Epithelial cell of esophagus (primary cell): ENCODE measurements around the gene ATG2A.

ENCODE experiments used
- DNase-seq: peaks from one replicate; pipeline ENCODE4 v3.0.0; 2010; ENCODE audit warnings: low read depth
- H3K4me3 ChIP-seq: 2 replicates; pipeline ENCODE4 v1.5.1; 2011; ENCODE audit warnings: mild to moderate bottlenecking, low read length, control low read depth
- TF ChIP-seq, protein P1 (sequence below): IDR thresholded peaks from 2 replicates; pipeline ENCODE4 v1.5.1; 2011; ENCODE audit warnings: low read depth, mild to moderate bottlenecking, low read length, control low read depth, inconsistent platforms; ENCODE audit not compliant: insufficient read depth; ENCODE audit errors: missing control alignments

Gene ATG2A

DNA sequence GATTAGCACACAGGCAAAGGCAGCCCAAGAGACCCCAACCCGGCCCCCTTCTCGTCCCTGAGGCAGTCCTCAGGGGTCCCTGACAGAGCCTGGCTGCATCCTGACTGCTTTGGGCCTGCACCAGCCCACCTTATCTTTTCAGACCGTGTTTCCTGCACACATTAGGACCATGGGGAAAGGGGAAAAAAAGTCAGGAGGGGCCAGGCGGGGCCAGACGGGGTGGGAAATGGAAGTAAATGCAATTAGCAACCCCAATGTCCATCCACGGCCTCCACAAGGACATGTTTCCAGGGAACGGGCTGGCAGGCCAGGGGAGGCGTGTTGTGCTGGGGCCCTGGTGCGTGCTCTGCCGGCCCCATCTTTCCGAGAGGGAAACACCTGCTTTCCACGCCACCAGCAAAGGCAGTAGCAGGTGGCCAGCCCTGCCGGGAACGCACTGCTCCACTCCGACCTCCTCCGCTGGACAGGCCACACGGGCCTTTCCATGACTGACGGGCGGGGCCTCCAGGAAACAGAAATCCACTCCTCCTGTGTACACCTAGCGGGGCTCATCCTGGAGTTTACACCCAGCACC lies 46.0 kb downstream of the ATG2A start:
- no peak overlapping the region for H3K4me3 ChIP-seq
- DNase-seq, result no peak
- TF ChIP-seq, protein P1, sequence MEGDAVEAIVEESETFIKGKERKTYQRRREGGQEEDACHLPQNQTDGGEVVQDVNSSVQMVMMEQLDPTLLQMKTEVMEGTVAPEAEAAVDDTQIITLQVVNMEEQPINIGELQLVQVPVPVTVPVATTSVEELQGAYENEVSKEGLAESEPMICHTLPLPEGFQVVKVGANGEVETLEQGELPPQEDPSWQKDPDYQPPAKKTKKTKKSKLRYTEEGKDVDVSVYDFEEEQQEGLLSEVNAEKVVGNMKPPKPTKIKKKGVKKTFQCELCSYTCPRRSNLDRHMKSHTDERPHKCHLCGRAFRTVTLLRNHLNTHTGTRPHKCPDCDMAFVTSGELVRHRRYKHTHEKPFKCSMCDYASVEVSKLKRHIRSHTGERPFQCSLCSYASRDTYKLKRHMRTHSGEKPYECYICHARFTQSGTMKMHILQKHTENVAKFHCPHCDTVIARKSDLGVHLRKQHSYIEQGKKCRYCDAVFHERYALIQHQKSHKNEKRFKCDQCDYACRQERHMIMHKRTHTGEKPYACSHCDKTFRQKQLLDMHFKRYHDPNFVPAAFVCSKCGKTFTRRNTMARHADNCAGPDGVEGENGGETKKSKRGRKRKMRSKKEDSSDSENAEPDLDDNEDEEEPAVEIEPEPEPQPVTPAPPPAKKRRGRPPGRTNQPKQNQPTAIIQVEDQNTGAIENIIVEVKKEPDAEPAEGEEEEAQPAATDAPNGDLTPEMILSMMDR, result no peak

DNA sequence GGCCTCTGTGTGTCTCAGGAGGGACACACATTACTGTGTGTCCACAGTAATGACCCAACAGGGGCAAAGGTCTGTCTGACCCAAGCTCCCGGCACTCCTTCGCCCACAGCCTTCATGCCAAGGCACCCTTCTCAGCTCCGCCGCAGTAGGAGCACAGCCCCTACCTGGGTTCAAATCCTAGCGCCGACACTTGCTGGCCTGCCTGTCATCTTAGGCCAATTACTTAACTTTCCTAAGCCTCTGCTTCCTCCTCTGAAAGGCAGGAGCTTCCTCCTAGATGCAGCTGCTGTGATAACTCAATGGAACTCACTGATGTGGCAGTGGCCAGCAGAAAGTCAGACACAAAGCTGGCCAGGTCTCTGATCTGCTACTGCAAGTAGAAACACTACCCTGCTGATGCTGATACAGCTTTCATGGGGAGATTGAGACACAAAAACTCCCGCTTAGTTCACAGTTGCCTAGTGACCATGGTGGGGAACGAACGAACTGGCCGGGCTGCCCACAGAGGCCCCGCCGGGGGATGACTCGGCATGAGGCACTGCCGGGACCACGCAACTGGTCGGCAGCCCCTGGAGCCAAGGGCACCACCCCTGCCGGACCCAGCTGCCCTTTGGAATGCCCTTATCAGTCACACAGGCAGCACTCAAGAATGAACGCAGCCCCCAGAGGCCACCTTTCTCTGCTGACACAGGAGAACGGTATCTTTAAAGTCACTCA lies 46.7 kb downstream of the ATG2A start:
- DNase-seq, result peak; percentile 31
- TF ChIP-seq, protein P1, result no peak
- no peak overlapping the region for H3K4me3 ChIP-seq

DNA sequence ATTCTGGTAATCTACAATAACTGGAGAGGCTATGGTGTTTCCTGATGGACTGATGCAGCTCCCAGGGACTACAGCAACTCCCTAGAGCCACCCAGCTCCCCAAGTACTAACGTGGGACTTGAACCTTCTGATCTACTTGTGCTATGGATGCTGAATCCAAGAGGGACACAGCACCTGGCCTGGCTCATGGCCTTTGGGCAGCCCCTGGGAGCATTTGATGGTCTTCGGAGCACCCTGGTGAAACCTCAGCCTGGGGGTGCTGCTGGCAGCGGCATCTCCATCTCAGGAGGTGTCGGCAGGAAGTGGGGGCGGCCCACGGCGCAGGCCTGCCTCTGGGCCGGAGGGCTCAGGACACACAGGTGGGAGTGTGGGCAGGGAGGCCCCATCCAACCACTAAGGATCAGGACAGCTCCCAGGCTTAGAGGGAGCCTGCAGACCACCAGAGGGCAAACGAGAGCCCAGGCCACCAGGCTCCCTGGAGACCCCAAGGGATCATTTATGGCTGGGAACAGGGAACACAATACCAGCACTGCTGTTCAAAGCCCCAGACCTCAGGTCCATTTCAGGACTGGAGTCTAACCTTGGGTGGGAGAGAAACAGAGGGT lies 47.3 kb downstream of the ATG2A start:
- no peak for DNase-seq
- TF ChIP-seq, protein P1, result no peak
- H3K4me3 ChIP-seq, result no peak overlapping the region

DNA sequence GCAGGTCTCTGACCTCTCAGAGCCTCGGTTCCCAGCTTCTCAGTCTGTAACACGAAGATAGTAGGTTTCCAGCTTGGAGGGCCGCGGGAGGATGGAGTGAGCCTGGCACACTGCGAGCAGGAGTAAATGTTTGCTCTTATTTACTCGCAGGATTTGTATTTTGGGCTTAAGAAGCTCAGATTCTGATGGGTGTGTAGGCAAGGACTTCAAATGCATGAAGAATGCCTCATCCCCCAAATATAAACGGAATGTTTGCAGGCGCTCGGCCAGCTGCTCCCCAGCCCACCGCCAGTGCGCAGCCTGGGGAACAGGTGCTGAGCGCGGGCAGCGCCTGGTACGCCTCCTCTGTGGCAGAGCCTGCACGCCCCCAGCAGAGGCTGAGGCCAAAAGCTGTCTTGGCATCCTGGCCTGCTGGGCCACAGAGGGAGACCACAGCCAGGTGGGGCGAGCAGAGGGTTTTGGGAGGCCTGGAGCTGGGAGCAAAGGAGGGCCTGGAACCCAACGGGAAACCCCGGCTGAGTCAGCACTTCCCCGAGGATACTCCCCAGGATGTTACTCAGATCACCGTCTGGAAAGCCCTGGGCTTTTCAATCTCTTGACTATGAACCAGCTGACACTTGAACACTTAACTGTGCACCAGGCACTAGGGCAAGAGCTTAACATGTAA lies 48.0 kb downstream of the ATG2A start:
- TF ChIP-seq, protein P1, result no peak
- no peak overlapping the region for H3K4me3 ChIP-seq
- DNase-seq, result peak; percentile 91

DNA sequence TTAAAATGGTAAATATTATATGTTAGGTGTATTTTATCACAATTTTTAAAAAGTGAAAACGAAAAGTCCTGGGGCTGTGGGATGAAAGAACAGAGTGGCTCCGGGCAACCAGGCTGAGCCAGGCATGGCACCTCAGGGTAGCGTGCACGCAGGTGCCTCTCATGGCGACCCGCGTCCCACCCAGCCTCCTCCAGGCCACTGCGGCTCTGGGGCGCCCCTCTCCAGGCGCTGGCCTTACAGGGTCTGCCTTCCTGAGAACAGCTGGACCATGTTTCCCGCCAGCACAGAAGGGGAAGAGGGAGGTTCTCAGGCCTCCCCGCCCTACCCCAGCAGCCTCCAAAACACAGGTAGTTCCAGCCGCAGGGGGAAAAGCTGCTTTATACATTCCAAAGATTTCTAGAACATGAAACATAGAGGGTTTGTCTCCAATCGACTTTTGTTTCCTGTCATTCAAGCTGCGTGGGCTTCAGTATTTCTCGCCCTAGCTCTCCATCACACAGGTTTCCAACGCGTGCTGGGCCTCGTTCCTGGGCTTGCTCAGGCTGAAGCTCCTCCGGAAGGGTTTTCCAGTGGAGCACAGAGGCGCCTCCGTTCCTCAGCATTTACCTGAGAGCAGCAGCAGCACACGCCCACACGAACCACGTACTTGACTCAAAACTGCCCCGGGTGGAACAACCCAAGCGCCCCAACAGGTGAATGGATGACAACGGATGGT lies 49.1 kb downstream of the ATG2A start:
- H3K4me3 ChIP-seq, result no peak overlapping the region
- TF ChIP-seq, protein P1, result no peak
- peak; percentile 84 for DNase-seq

DNA sequence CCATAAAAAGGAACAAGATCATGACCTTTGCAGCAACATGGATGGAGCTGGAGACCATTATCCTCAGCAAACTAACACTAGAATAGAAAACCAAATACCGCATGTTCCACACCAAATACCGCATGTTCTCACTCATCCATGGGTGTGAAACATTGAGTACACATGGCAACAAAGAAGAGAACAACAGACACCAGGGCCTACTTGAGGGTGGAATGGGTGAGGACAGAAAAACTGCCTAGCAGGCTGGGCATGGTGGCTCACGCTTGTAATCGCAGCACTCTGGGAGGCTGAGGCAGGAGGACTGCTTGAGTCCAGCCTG lies 50.9 kb downstream of the ATG2A start:
- no peak overlapping the region for H3K4me3 ChIP-seq
- TF ChIP-seq, protein P1, result no peak
- no peak for DNase-seq
